Calu3 (cell line): ENCODE data around the gene GIMAP7. TPM values are rescaled to one million over a fixed set of nuclear protein-coding genes. Genes with fewer than 3 reads are reported as not detected.

Source experiments
- BruUV-seq: library from RNA; stranded (reverse); fragments of 400-500 nt; replicated peaks from 2 replicates; lab custom pipeline; 2021; lab: Mats Ljungman, UMichigan
- CTCF ChIA-PET: fragments of 300-600 bp; sonication (Branson Sonifier 250); formaldehyde crosslinking; loops from one replicate; lab custom pipeline; 2022; ENCODE audit warnings: antibody characterized with exemption; lab: Charles Lee
- DNase-seq: peaks from one replicate; pipeline ENCODE4 v3.0.0; 2022
- H3K27ac Mint-ChIP-seq: one replicate; pipeline ENCODE4 v1.8.0; 2022; ENCODE audit warnings: mixed read lengths; ENCODE audit not compliant: unreplicated experiment
- H3K27me3 Mint-ChIP-seq: one replicate; pipeline ENCODE4 v1.8.0; 2022; ENCODE audit warnings: mixed read lengths; ENCODE audit not compliant: unreplicated experiment
- H3K36me3 Mint-ChIP-seq: one replicate; pipeline ENCODE4 v1.8.0; 2022; ENCODE audit warnings: mild to moderate bottlenecking, moderate library complexity, mixed read lengths; ENCODE audit not compliant: insufficient read depth, unreplicated experiment
- H3K4me1 Mint-ChIP-seq: one replicate; pipeline ENCODE4 v1.8.0; 2022; ENCODE audit warnings: mild to moderate bottlenecking, low read depth, mixed read lengths; ENCODE audit not compliant: unreplicated experiment
- H3K4me3 Mint-ChIP-seq: one replicate; pipeline ENCODE4 v1.8.0; 2022; ENCODE audit warnings: mild to moderate bottlenecking, low read depth, moderate library complexity, mixed read lengths; ENCODE audit not compliant: unreplicated experiment
- H3K9me3 Mint-ChIP-seq: one replicate; pipeline ENCODE4 v1.8.0; 2022; ENCODE audit warnings: low read depth, mixed read lengths; ENCODE audit not compliant: unreplicated experiment
- CTCF ChIP-seq: fragments of 200-600 bp; IDR thresholded peaks from one replicate; pipeline ENCODE4 v1.8.0; 2022; ENCODE audit warnings: antibody characterized with exemption; ENCODE audit not compliant: unreplicated experiment
- intact Hi-C: fragments of 100-400 bp; cut with micrococcal nuclease; formaldehyde crosslinking; loops from one replicate; pipeline ENCODE4 v1.10.0; 2022; ENCODE audit not compliant: unreplicated experiment
- total RNA-seq: library from RNA; stranded (reverse); gene quantifications from 2 replicates; pipeline ENCODE4 v1.2.3, GENCODE V29; 2022

Gene GIMAP7
- total RNA-seq, 1 experiment from 2014 or later: not detected

- H3K9me3 Mint-ChIP-seq: peaks cover 7% of the 10 kb centered on the region
- peaks cover 8% of the 10 kb centered on the region for H3K27me3 Mint-ChIP-seq
- no peak for DNase-seq
- no peak overlapping the region for H3K4me3 Mint-ChIP-seq
- intact Hi-C loops: no loop called here
- BruUV-seq: no TSS peak
- no peak overlapping the region for H3K27ac Mint-ChIP-seq
- H3K4me1 Mint-ChIP-seq: no peaks in the 10 kb centered on the region
- TF ChIP-seq CTCF: no peak
- CTCF ChIA-PET: no interaction called here
- no peaks in the 10 kb centered on the region for H3K36me3 Mint-ChIP-seq
These were observed 49.9 kb downstream of the GIMAP7 start for GRCh38 chr7:150564566-150564965.

- peaks cover 8% of the 10 kb centered on the region for H3K27me3 Mint-ChIP-seq
- peaks cover 4% of the 10 kb centered on the region for H3K9me3 Mint-ChIP-seq
- no peak for TF ChIP-seq CTCF
- DNase-seq: no peak
- no peaks in the 10 kb centered on the region for H3K36me3 Mint-ChIP-seq
- H3K4me3 Mint-ChIP-seq: no peak overlapping the region
- BruUV-seq: no TSS peak
- H3K27ac Mint-ChIP-seq: no peak overlapping the region
- CTCF ChIA-PET: no interaction called here
- no peaks in the 10 kb centered on the region for H3K4me1 Mint-ChIP-seq
- intact Hi-C loops: no loop called here
These were observed 50.6 kb downstream of the GIMAP7 start for GRCh38 chr7:150565239-150565638.

GRCh38 chr7:150566123-150566522, 51.5 kb downstream of the GIMAP7 start:
- Mint-ChIP-seq H3K36me3 (no peaks in the 10 kb centered on the region), H3K9me3 (peaks cover 1% of the 10 kb centered on the region), H3K27ac (no peak overlapping the region), H3K4me3 (no peak overlapping the region), H3K27me3 (peaks cover 8% of the 10 kb centered on the region), H3K4me1 (no peaks in the 10 kb centered on the region)
- intact Hi-C loops: no loop called here
- BruUV-seq: no TSS peak
- CTCF ChIA-PET: interaction anchor here (0.6 kb wide), 1 partner anchor 342 kb away, joined by 3 read pairs; no protein-coding TSS in a partner anchor
- DNase-seq: no peak
- no peak for TF ChIP-seq CTCF

GRCh38 chr7:150566572-150566971, 51.9 kb downstream of the GIMAP7 start:
- H3K27ac Mint-ChIP-seq: no peak overlapping the region
- intact Hi-C loops: no loop called here
- no peak for TF ChIP-seq CTCF

More at GRCh38 chr7:150566572-150566971, 51.9 kb downstream of the GIMAP7 start:
- Mint-ChIP-seq H3K27me3 (peaks cover 8% of the 10 kb centered on the region), H3K9me3 (no peaks in the 10 kb centered on the region), H3K36me3 (no peaks in the 10 kb centered on the region), H3K4me3 (no peak overlapping the region), H3K4me1 (no peaks in the 10 kb centered on the region)
- CTCF ChIA-PET: interaction anchor here (0.6 kb wide), 1 partner anchor 342 kb away, joined by 3 read pairs; no protein-coding TSS in a partner anchor
- no peak for DNase-seq
- BruUV-seq: no TSS peak
